Measurements from ENCODE around the gene ATP6V1C2. TPM values are rescaled to one million over a fixed set of nuclear protein-coding genes. Genes with fewer than 3 reads are reported as not detected.

Gene ATP6V1C2
- total RNA-seq, 1 donor = not detected

DNA sequence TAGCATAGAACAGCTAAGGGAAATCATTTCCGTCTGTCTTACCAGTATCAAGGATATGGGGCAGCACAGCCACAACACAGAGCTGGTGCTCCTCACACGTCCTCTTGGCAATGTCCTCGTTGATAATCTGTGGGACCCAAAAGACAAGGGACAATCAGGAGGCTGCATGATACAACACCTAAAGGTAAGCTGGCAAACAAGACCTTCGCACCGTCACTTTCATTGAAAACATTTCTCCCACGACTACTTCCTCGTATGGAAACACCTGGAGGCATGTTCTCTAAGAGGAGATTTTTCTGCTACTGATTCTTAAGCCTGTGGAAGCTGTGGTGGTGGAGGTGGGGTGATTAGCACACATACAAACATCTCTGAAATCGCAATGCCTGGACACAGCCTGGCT is 67.4 kb downstream of the ATP6V1C2 start:
- no peak for DNase-seq (ENCODE audit: low read depth)
- TF ChIP-seq, protein P1, sequence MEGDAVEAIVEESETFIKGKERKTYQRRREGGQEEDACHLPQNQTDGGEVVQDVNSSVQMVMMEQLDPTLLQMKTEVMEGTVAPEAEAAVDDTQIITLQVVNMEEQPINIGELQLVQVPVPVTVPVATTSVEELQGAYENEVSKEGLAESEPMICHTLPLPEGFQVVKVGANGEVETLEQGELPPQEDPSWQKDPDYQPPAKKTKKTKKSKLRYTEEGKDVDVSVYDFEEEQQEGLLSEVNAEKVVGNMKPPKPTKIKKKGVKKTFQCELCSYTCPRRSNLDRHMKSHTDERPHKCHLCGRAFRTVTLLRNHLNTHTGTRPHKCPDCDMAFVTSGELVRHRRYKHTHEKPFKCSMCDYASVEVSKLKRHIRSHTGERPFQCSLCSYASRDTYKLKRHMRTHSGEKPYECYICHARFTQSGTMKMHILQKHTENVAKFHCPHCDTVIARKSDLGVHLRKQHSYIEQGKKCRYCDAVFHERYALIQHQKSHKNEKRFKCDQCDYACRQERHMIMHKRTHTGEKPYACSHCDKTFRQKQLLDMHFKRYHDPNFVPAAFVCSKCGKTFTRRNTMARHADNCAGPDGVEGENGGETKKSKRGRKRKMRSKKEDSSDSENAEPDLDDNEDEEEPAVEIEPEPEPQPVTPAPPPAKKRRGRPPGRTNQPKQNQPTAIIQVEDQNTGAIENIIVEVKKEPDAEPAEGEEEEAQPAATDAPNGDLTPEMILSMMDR (IDR thresholded peaks at IDR 0.05; ENCODE audit: insufficient read depth, low read length) = no peak
- H3K4me3 ChIP-seq (ENCODE audit: low read depth, low read length) = no peak overlapping the region

DNA sequence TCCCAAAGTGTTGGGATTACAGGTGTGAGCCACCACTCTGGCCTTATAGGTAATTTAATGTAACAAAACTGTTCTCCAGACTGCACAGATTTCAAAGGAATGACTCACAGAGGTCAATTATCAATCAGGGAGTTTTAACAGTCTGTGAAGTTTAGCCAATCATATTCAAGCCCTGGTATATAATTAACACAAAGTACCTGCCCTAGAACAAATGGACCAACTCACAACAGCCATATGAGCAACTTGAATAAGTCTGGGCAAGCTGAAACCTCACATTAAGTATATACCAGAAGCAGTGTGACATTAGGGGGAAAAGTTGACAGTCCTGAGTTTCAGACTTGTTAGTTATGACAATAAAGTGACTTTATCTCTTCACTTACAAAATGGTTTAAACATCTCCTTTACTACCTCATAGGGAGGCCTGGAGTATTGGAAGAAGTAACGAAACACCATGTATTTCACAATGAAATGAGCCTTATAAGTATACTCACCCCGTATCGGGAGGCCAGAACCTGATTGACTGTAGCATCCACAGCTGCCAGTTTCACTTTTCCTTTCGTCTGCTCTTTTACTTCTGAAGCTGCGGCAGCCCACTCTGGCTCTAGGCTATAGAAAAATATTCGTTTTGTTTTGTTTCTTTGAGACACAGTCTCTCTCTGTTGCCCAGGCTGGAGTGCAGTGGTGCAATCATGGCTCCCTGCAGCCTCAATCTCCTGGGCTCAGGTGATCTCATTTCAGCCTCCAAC is 69.0 kb downstream of the ATP6V1C2 start:
- no peak for DNase-seq (ENCODE audit: low read depth)
- H3K4me3 ChIP-seq (ENCODE audit: low read depth, low read length) = no peak overlapping the region
- TF ChIP-seq, protein P1 (IDR thresholded peaks at IDR 0.05; ENCODE audit: insufficient read depth, low read length) = no peak

DNA sequence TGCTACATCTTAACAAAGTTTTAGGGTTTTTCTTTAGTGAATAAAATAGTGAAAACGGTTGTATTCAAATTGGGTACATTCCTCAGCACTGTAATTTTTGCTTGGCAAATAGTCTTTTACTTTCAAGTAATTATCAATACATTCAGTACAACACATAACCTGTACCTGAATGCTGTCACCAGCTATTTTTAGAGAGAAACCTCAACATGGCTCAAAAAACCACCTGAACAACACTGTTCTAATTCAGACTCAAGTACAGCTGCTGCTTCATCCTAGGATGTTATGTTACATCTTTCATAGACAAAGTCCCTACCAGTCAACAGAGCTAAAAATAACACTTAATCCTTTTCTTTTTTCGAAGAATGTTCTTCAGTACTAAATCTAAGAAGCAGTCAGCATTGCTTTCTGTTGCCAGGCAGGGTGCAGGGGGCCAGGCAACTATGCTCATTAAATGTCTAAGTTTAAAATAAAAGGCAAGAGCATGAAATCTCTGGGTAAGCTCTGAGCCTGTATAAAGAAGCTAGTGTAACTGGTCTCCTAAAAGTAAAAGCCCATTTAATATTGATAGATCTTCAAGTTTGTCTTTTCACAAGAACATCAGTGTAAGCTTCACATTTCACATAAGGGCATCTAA is 70.7 kb downstream of the ATP6V1C2 start:
- TF ChIP-seq, protein P1 (IDR thresholded peaks at IDR 0.05; ENCODE audit: insufficient read depth, low read length) = no peak
- no peak for DNase-seq (ENCODE audit: low read depth)
- H3K4me3 ChIP-seq (ENCODE audit: low read depth, low read length) = no peak overlapping the region

DNA sequence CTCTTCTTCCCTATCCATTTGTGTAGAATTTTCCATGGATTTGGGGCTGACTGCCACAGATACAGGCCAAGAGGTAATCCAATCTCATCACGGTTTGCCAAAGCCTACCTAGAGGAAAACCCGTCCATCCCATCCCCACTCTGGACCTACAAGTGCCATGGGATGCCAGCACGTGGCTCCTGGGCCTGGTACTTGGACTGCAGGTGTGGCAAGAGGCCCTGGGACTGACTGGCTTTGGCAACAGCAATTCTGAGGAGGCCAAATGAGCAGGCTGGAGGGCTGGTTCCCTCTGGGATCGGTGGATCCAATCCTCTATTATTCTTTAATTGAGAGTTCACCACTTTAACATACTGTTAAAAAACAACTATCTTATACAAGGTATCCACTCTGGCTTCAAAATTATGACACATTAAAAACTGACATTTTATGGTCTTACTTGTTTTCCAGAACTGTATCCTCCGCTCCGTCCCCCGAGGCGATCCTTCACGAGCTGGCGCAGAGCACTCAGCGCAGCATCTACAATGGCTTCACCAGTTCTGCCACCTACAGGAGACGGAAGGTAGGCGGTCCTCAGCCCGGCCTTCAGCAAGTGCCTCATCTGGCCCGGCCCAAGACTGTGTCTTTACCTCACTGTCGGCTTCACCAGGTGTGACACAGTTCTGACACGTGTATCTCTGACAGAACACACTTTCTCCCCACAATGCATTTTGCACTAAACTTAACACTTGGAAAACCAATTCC is 71.4 kb downstream of the ATP6V1C2 start:
- no peak overlapping the region for H3K4me3 ChIP-seq (ENCODE audit: low read depth, low read length)
- no peak for DNase-seq (ENCODE audit: low read depth)
- TF ChIP-seq, protein P1 (IDR thresholded peaks at IDR 0.05; ENCODE audit: insufficient read depth, low read length) = no peak

DNA sequence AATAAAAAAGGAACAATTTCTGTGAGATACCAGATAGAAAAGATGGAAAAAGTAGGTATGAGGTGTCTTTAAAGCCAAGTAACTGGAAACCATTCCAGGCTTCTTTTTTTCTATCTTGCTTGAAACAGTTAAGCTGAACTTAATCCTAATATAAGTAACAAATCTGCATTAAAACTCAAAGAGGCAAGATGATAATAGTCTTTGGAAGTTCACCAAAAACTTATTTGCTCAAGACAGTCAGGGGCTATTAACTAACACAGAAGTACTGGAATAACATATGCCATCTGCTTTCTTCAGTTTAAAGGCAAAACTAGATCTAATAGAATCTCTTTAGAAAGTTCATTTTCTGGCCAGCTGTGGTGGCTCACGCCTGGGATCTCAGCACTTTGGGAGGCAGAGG is 72.4 kb downstream of the ATP6V1C2 start:
- no peak overlapping the region for H3K4me3 ChIP-seq (ENCODE audit: low read depth, low read length)
- DNase-seq (ENCODE audit: low read depth) = no peak
- TF ChIP-seq, protein P1 (IDR thresholded peaks at IDR 0.05; ENCODE audit: insufficient read depth, low read length) = no peak

DNA sequence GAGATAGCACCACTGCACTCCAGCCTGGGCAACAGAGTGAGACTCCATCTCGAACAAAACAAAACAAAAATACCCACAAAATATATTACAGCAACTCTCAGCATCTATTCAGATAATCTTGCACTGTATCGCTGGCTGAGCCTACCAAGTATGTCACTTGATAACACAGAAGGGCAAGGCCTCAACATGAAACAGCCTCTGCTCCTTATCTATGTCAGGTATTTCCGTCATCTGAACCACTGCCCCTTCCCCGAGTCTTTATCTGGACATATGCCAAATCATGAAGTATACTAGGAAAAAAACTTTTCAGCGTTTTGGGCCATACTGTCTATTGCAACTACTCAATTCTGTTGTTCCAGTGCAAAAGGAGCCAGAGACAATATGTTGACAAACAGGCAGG is 73.4 kb downstream of the ATP6V1C2 start:
- no peak overlapping the region for H3K4me3 ChIP-seq (ENCODE audit: low read depth, low read length)
- TF ChIP-seq, protein P1 (IDR thresholded peaks at IDR 0.05; ENCODE audit: insufficient read depth, low read length) = no peak
- no peak for DNase-seq (ENCODE audit: low read depth)

Data from fibroblast of the aortic adventitia (primary cell).